ENCODE results near the gene GNG11.

GNG11 gene

GRCh38 chr7:93949423-93949822 lies 27.9 kb downstream of the GNG11 start:
- no peak for DNase-seq

DNA sequence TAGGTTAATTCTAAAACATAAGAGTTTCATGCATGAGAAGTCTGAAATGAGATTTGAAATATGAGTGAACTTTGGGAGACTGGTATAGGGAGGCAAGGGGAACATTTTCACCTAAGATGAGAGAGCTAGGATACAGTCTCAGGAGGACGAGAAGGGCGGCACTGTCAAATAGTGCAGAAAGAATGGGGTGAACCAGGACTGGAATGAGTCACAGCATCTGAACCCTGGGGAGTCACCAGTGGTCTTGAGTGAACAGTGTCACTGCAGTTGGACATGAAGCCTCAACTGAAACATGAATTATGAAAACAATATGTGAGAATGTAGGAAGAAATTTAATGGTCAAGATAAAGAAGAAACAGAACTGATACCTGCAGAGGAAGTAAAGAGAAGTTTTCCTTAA lies 33.8 kb downstream of the GNG11 start:
- DNase-seq = no peak

DNA sequence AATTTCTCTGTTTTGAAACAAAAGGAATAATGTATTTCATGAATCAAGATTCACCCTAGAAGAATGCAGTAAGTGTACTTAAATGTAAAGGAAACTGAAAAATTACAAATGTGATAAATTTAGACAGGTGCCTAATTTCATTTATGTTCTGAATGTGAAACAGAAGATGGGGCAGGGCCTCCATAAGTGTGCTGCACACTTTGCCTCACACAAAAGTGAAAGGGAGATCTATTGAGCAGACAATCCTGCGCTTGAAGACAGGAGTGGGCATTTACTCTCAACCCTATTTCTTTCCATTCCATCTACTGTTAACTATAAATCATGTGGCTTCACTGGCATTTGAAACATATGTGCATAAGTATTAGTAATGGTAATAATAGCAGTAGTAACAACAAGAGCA lies 36.2 kb downstream of the GNG11 start:
- DNase-seq = no peak

GRCh38 chr7:93958216-93958615 lies 36.7 kb downstream of the GNG11 start:
- DNase-seq = no peak

DNA sequence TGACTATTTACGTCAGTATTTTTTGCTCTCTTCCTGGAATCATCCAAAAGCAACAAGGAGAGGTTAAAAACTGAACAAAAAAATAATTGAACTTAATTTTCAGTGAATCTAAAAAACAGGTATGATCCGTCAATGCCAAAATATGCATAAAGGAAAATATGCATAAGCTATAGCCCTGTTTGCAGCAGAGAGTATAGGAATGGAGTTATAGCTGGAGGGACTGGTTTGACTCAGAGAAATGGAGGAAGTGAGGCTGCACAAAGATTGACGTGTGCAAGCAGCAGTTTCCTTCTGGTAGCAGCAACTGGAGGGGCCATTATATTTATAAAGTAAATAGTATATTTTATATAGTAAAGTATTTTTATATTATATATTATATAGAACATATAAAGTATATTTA lies 37.1 kb downstream of the GNG11 start:
- no peak for DNase-seq

DNA sequence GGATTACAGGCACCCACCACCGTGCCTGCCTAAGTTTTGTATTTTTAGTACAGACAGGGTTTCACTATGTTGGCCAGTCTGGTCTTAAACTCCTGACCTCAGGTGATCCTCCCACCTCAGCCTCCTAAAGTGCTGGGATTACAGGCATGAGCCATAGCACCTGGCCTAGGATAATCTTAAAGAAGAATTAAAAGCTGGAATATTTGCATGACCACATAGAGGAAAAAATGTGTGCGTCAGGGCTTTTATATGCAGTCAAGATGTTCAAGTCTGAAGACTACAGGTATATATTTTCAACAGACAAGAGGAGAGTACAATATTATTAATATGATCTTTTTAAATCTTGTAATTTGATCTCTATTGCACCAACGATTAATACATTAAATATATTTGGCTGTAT lies 39.5 kb downstream of the GNG11 start:
- no peak for DNase-seq

DNA sequence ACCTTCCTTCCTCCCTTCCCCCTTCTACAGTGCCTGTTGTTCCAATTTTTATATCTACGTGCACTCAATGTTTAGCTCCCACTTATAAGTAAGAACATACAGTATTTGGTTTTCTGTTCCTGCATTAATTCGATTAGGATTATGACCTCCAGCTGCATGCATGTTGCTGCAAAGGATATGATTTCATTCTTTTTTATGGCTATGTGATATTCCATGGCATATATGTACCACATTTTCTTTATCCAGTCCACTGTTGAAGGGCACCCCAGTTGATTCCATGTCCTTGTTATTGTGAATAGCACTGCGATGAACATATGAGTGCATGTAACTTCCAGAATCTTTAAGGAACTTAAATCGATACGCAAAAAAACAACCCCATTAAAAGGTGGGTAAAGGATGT lies 42.7 kb downstream of the GNG11 start:
- DNase-seq = no peak

DNA sequence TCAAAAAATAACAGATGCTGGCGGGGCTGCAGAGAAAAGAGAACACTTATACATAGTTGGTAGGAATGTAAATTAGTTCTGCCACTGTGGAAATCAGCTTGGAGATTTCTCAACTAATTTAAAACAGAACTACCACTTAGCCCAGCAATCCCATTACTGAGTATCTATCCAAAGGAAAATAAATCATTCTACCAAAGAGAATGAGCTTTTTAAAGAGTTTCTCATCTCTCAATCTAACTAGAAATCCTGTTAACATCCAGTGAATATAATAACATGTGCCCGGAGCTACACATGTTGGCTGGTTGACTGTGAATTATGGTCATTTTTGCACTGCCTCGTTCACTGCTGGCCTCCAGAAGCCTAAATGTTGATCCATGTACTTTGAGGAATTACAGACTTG lies 43.3 kb downstream of the GNG11 start:
- DNase-seq = no peak

- no peak for DNase-seq
Measured at GRCh38 chr7:93968911-93969620, 47.5 kb downstream of the GNG11 start.

DNA sequence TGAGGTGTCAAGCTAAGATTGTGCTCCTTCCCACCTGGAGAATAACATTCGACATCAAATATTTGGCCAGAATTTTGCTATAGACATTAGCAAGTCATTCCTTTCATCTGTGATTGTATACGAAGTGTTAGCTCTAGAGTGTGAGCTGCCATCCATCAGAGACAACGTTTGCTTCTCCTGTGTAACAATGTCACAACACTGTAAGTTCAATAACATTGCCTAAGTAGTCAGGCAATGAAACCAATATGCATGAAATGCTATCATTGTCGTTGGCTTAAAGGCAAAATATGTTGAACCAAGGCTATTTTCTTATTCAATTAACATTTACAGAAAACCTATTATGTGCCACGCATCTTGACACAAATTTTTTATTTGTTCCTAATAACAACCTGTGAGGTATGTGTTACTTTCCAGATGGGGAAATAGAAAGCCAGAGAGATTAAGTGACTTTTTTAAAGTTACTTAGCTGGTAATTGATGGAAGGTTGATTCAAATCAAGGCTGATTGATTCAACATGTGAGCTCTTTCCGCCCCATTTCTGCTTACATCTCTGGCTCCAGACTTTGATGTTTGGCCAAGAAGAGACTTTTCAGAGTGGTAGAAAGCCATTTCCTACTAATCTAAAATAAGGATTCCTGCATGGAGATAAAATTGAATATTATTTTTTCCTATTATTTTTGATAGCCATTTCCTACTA lies 50.6 kb downstream of the GNG11 start:
- no peak for DNase-seq

DNA sequence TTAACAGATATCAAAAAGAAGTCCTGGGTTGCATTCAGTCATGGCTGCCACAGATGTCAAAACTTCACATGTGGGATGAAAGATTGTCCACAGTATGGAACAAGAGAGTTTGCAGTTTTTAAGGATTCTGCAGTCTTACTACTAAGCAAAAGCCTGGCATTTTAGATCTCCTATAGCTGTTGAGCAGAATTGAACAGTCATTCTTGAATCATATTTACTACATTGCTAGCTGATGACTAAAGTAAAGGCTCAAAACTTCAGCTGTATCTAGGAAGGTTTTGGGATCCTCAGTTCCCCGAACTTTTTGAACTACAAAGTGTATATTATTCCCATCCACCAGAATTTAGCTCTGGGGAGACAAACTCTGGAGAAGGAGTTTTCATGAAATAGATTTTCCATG lies 51.6 kb downstream of the GNG11 start:
- no peak for DNase-seq

GRCh38 chr7:93977211-93977950 lies 55.8 kb downstream of the GNG11 start:
- DNase-seq = no peak
